NCI-H774 (cell line): ENCODE results near the gene BCL2L12.

Experiments
- DNase-seq: peaks from one replicate; lab custom pipeline; 2025; lab: John Stamatoyannopoulos, UW

Gene BCL2L12

DNA sequence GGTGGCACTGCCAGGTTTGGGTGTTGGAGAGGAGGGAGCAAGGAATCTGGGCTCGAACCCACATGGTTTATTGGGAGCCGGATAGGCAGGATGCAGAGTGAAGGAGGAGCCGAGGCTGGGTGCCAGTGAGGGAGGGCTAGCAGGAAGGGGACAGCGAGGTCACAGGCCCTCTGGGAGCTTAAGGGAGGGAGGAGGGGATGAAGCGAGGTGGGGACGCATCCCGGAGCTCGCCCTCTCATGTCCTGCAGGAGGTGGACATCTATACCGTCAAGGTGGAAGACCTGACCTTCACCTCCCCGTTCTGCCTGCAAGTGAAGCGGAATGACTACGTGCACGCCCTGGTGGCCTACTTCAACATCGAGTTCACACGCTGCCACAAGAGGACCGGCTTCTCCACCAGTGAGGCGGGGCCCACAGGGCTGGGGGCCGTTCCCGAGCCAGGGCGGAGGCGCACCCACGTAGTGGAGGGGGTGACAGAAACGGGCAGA is 20.2 kb downstream of the BCL2L12 start:
- DNase-seq, result no peak

DNA sequence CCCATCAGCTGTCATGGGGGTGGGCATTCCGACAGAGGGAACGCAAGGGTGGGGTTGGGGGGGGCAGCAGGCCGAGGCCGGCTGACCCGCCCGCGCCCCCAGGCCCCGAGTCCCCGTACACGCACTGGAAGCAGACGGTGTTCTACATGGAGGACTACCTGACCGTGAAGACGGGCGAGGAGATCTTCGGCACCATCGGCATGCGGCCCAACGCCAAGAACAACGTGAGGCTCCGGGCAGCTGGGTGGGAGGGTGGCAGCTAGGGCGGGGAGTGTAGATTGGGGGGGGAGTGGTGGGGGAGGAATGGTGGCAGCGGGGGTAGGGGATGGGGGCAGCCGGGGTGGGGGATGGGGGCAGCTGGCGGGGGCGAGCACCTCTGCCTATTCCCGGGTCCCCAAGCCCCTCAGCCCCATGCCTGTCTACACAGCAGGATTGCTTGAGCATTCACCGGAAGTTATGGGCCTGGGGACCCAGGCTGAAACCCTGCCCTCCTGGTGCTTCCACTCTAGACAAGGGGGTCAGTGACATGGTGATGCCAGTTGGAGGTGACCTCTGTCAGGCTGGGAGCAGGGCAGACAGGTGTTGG is 20.9 kb downstream of the BCL2L12 start:
- no peak for DNase-seq

DNA sequence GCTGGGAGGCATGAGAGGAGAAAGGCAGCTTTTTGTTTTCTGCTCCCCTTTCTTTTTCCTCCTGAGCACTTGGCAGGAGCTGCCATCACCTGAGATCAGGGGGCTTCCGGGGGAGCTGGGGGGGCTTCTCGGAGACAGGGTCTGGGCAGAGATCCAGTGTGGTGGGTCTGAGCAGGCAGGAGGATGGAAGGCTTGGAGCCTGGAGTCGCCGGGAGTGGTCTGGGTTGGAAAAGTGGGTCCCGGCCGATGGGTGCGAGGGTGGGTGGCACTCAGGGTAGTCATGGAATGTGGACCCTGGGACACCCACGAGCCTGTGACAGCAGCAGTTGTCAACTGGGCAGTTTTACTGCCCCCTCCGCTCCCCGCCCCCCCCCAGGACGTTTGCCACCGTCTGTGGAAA is 21.4 kb downstream of the BCL2L12 start:
- no peak for DNase-seq

DNA sequence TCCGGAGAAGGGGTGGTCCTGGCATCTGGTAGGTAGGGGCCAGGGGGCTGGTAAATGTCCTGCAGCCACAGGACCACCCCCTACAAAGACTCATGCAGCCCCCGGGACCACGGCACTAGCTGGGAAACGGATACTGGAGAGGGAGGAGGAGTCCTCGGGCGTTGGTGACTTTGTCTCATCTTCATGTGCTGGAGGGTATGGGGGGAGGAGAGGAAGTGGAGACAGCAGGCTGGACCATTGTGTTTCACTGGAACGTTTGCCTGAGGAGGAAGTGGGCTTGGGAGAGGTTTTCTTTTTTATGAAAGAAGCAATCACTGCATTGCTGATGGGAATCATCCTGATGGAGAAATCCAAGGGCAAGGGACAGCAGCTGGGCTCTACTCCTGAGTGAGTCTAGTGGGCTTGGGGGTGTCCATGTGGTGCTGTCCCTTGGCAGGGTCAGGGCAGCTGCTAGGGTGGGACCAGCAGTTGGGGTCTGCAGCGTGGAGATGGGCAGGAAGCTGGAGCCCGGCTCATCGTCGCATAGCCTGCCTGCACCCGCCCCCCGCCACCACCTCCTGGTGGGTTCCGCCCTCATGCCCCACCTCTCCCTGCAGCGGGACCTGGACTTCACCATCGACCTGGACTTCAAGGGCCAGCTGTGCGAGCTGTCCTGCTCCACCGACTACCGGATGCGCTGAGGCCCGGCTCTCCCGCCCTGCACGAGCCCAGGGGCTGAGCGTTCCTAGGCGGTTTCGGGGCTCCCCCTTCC is 22.0 kb downstream of the BCL2L12 start:
- no peak for DNase-seq

DNA sequence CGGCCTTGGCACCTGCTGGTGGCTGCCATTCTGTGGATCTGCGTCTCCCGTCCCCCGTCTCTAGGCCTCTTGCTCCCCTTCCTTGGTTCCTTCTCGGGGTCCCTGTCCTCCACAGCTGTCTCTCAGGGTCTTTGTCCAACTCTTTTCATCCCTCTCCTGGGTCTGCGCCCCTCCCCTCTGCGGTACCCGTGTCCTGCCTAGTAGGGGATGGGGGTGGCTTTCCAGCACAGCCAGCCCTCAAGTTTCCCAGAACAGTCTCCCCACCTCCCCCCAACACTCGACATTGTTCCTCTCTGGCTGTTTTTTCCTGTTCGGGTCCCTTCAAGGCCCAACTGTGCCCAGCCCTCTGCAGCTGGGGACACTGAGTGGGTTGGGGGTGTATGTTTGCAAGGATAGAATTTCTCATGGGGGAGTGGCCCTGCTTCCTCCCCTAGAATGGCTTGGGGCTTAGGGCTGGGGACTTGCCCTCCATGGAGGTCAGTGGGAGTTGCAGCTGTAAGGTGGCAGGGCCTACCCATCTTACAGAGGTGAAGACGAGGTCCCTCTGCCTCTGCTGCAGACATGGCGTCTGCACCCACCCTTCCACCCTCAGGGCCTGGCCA is 22.9 kb downstream of the BCL2L12 start:
- no peak for DNase-seq

DNA sequence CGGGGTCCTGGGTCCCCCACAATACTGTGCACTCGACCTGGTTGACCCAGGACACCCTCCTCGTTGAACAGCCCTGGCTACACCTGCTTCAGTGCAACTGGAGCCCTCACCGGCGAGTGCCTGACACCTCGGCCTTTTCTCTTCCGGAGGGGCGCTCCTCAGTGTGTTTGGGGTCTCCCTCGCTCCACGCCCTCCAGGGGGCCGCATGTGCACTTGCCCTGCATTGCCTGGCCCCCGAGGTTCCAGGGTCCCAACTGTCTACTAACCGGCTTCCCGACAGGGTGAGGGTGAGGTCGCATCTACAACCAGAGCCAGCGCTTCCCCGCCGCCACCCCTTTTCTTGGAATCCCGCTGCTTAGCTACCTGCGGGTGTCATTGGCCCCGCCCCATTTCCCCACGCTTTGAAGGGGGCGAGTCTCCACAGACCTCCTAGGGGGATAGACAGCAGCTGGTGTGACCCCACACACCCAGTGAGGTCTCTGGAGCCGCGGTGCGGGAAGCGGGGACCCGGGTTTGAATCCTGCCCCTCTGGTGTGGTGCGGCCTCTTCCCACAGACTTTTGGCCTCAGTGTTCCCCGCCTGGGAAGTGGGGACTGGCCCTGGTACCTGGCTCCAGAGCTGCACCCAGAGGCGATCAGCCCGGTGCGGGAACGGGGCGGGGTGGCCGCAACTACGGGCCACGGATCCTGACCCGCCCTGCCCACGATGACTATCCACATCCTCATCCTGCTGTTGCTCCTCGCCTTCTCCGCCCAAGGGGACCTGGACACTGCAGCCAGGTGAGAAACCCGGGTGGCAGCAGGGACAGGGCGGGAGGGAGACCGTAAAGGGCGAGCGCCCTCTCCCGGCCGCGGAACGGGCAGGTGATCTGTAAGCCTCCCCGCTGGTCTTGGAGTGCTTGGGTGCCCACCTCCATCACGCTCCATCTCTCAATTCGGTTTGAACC is 23.7 kb downstream of the BCL2L12 start, which contains the start of gene ADM5:
TSS of gene ADM5 (plus strand) at position 462 of the 946 bp plus-strand sequence. CDS start at position 706, 244 bp downstream.
- DNase-seq, result peak; percentile 53

DNA sequence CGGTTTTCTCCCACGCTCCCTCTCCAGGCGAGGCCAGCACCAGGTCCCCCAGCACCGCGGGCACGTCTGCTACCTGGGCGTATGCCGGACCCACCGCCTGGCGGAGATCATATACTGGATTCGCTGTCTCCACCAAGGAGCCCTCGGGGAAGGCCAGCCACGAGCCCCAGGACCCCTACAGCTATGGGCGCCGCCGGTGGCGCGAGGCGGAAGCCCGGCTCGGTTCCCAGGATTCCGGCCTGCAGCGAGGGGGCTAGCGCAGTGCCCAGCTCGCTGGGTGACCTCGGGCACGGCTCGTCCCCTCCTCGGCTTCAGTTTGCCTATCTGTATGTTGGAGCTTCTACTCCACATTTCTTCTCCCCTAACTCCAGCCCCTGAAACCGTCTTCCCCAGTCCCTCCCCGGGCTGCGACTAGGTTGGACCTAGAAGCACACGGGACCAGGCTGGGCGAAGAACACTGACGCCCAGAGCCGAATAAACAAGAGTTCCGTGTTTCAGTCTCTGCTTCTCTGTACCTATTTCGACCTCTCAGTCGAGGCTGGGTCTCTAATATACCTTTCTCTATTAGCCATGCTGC is 24.4 kb downstream of the BCL2L12 start:
- peak; percentile 31 for DNase-seq

DNA sequence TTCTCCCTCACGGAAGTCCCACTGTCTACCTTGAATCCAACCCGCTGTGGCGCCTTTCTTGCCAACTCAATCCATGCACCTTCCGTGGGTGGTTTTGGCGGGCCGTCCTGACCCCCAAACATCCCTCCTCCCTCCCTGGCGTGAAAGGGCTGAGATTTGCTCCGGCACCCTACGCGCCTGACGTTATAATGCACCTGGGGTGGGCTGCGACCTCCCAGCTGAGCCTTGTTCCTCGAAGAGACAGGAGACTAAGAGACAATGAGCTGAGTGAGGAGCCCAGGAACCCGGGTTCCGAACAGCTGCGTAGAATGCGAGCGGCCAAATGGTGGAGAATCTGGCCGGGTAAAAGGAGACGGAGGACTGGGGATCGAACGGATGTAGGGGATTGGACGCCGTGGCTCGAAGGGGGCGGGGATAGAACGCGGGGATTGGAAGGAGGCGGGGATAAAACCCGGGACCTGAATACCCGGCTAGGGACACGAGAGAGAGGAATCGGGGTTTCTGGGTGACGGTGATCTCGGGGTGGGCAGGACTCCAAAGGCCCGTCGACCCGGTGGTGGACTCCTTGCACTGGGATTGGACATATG is 25.0 kb downstream of the BCL2L12 start, which contains the start of gene CPT1C:
TSS of gene CPT1C (plus strand) at position 461 of the 587 bp plus-strand sequence. CDS start 1,137 bp downstream, outside the sequence.
- DNase-seq, result peak; percentile 78

DNA sequence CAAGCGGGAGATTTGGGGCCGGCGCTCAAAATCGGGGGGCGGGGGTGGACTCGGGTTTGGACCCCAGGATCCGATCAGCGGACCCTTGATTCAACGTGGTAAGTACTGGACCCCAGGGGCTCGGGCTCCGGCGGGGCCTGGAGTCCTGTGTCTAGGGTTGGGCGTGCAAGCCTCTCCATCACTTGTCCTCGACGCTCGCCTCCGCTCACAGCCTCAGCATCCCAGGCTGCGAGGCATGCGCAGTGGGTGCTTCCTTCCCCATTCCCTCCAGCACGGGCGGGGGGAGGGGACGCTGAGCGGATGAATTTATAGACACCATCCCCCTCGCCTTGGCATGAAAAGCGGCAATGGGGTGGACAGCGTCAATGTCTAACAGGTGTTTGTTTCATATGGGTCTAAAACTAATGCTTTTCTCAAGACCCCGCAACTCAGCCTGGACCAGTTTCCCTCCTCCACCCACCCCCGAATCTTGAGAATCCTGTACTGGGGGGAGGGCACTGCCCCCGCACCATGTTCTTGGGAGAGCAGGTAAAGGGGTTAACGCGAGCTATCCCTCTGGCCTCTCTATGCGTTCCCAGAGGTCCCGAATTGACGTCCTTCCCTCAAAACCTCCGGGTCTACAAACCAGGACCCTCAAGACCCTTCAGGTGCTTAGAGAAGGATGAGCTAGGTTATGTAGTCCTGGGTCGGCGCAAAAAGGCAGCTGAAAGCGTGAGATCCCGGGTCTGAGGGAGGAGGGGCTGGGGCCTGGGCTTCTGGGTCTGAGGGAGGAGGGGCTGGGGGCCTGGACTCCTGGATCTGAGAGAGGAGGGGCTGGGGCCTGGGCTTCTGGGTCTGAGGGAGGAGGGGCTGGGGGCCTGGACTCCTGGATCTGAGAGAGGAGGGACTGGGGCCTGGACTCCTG is 25.8 kb downstream of the BCL2L12 start:
- DNase-seq, result peak; percentile 73

DNA sequence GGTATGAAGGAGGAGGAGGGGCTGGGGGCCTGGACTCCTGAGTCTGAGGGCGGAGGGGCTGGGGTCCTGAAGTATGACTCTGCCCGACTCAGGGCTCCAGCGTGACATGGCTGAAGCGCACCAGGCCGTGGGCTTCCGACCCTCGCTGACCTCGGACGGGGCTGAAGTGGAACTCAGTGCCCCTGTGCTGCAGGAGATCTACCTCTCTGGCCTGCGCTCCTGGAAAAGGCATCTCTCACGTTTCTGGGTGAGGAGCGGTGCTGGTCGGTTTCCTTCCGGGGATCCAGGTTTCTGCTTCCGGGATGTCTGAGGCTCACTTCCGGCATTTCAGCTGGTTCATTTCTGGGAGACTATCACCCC is 26.4 kb downstream of the BCL2L12 start:
- no peak for DNase-seq

DNA sequence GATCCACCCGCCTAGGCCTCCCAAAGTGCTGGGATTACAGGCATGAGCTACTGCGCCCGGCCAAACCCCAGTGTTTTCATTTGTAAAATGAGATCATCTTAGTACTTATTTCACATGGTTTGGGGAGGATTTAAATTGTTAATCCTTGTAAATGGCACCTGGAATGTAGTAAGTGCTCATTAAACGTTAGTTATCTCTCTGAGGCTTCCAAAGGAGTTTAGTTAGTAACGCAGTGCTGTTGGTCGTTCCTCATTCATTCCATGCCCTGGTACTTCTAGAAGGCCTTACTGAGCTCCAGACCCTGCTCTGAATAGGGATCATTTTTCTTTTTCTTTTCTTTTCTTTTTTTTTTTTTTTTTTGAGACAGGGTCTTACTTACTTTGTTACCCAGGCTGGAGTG is 30.4 kb downstream of the BCL2L12 start:
- DNase-seq, result no peak

DNA sequence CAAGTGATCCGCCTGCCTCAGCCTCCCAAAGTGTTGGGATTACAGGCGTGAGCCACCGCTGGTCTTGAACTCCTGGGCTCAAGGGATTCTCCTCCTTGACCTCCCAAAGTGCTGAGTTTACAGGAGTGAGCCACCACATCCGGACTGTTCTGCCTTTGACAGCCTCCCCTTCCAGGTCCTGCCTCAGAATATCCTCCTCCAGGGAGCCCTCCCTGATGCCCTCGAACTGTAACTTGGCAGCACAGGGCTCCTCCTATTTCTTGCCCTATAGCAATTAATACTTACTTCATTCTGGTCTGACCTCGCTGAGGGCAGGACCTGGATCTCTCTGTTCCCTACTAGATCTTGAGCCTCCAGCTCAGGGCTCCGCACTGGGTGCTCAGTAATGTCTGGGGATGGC is 31.1 kb downstream of the BCL2L12 start:
- DNase-seq, result no peak

DNA sequence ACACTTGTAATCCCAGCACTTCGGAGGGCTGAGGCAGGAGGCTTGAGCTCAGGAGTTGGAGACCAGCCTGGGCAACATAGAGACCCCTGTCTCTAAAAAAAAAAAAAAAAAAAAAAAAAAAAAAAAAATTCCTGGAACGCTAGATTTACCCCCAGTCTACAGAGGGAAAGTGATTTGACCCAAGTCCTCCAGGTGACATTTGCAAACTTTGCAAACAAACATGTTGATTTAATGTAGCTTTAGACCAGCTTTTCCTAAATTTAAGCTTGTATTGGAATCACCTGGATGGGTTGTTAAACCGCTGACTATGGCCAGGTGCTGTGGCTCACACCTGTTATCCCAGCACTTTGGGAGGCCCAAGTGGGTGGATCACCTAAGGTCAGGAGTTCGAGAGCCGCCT is 33.6 kb downstream of the BCL2L12 start:
- DNase-seq, result no peak

DNA sequence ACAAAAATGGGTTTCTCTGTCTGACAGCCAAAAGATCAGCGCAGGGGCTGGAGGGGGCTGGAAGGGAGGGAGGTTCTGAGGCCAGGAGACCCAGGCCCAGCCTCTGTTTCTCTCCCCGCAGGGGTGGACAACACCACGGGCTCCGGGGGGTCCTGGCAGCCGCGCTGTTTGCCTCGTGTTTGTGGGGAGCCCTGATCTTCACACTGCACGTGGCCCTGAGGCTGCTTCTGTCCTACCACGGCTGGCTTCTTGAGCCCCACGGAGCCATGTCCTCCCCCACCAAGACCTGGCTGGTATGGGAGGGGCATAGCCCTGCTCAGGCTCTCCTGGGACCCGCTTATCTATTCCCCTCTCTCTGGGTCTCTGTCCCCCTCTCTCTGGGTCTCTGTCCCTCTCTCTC is 34.8 kb downstream of the BCL2L12 start:
- DNase-seq, result no peak

DNA sequence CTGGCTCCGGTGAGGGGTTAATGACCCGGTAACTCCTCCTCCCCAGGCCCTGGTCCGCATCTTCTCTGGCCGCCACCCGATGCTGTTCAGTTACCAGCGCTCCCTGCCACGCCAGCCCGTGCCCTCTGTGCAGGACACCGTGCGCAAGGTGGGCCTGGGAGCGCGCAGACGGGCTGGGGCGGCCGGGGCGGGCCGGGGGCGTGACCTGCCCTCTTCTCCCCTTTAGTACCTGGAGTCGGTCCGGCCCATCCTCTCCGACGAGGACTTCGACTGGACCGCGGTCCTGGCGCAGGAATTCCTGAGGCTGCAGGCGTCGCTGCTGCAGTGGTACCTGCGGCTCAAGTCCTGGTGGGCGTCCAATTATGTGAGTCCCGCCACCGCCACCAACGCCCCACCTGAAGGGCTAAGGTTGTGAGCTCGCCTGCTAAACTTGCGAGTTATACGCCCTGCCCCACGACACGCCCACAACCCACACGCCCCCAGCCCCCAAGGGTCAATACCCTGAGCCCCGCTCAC is 35.6 kb downstream of the BCL2L12 start:
- no peak for DNase-seq

DNA sequence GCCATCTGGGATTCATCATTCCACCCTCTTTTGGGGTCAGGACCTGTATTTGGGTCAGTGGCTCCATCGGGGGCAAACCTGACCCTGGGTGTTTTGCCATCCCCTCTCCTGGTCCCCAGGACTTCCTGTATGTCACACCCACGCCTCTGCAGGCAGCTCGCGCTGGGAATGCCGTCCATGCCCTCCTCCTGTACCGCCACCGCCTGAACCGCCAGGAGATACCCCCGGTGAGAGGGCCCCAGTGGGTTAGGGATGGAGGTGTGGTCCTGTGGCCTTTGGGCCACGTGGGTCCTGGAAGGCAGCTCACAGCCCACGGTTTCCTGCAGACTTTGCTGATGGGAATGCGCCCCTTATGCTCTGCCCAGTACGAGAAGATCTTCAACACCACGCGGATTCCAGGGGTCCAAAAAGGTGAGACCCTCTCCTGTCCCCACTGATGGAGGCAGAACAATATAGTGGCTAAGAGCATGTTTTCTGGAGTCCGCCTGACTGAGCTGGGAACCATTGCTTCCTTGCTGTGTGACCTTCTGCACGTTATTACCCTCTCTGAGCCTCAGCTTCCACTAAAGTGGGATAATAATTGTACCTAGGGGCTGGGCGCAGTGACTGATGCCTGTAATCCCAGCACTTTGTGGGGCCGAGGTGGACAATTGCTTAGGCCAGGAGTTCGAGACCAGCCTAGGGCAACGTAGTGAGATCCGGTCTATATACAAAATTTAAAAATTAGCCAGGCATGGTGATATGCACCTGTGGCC is 39.3 kb downstream of the BCL2L12 start:
- no peak for DNase-seq

DNA sequence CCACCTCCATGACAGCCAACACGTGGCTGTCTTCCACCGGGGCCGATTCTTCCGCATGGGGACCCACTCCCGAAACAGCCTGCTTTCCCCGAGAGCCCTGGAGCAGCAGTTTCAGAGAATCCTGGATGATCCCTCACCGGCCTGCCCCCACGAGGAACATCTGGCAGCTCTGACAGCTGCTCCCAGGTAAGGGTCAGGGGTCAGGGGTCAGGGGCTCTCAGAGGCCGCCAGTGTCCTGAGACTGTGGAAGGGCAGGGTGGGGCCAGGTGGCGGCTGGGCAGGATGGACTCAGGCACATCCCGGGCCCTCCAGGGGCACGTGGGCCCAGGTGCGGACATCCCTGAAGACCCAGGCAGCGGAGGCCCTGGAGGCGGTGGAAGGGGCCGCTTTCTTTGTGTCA is 40.2 kb downstream of the BCL2L12 start:
- no peak for DNase-seq

DNA sequence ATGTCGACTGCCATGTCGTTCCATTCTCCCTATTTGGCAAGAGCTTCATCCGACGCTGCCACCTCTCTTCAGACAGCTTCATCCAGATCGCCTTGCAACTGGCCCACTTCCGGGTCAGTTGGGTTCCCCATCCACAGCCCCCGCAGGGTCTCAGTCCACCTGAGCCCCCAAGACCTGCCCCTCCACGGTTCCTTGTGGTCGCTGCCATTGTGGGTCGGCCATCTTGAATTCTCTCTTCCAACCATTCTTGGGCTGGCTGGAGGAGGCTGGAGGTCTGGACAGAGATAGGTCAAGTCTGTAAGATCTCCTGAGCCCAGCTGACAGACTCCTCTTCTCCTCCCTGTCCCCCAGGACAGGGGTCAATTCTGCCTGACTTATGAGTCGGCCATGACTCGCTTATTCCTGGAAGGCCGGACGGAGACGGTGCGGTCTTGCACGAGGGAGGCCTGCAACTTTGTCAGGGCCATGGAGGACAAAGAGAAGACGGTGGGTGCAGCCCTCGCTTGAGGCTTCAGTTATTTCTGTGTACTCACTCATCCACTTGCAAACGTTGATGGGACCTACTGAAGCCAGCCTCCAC is 44.7 kb downstream of the BCL2L12 start:
- DNase-seq, result no peak

DNA sequence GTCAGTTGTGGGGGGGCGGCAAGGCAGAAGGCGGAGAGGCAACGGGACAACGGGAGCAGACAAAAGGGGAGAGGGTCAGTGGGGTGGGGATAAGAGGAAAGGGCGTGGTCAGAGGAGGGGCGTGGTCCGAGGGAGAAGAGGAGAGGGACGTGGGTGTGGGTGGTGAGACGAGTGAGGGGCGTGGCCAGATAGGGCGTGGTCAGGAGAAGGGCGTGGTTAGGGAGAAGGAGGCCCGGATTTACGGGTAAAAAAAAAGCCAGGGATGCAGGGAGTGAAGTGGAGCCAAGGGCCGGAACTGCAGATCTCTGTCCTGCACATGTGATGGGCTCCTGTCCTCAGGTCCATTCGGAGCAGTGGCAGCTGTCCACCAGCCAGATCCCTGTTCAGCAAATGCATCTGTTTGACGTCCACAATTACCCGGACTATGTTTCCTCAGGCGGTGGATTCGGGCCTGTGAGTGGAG is 46.7 kb downstream of the BCL2L12 start:
- DNase-seq, result no peak
